Natural killer cell treated with Interleukin-12 subunit alpha and Interleukin-12 subunit beta and Interleukin-15 and Interleukin-18, amount 100 ng/mL, for 72 hours (primary cell): Measurements from ENCODE around the gene NUP133. TPM values are rescaled to one million over a fixed set of nuclear protein-coding genes. Genes with fewer than 3 reads are reported as not detected.
"Not testable (repeated sequence)": the region's sequence is repeated elsewhere in the genome, so short reads cannot be mapped to it uniquely, and the experiment has no call there.

Experiments
- ATAC-seq, 2 donors: fragments of 150-1000 bp; cut with Tn5 transposase in 1 of 2; sonication (Bioruptor Pico), chemical (Tn5 transposase) in 1 of 2; 2 replicates each; pipeline ENCODE4 v1.10.0; 2021
- DNase-seq: peaks from one replicate; pipeline ENCODE4 v3.0.0; 2022; ENCODE audit warnings: low spot score
- H3K27ac Mint-ChIP-seq, 2 donors: 1 replicate in 1 of 2; 2 replicates in 1 of 2; pipeline ENCODE4 v1.8.0; 2022; ENCODE audit warnings: mixed read lengths in 2 of 2, mild to moderate bottlenecking in 1 of 2, moderate library complexity in 1 of 2
- H3K27me3 Mint-ChIP-seq, 2 donors: 1 replicate in 1 of 2; 2 replicates in 1 of 2; pipeline ENCODE4 v1.8.0; 2022; ENCODE audit warnings: mixed read lengths in 2 of 2
- H3K36me3 Mint-ChIP-seq: one replicate; pipeline ENCODE4 v1.8.0; 2022; ENCODE audit warnings: mixed read lengths
- H3K4me1 Mint-ChIP-seq, 2 donors: 1 replicate in 1 of 2; 2 replicates in 1 of 2; pipeline ENCODE4 v1.8.0; 2022; ENCODE audit warnings: low read depth in 2 of 2, mixed read lengths in 2 of 2, mild to moderate bottlenecking in 1 of 2
- H3K4me3 Mint-ChIP-seq: one replicate; pipeline ENCODE4 v1.8.0; 2022; ENCODE audit warnings: mixed read lengths
- H3K9me3 Mint-ChIP-seq: 2 replicates; pipeline ENCODE4 v1.8.0; 2022; ENCODE audit warnings: mixed read lengths
- total RNA-seq, 2 donors: library from RNA; stranded (reverse); gene quantifications; one replicate each; pipeline ENCODE4 v1.2.3, GENCODE V29; 2022

NUP133 gene
- total RNA-seq, 2 donors from 2014 or later, result 41.4 to 47.9 TPM

DNA sequence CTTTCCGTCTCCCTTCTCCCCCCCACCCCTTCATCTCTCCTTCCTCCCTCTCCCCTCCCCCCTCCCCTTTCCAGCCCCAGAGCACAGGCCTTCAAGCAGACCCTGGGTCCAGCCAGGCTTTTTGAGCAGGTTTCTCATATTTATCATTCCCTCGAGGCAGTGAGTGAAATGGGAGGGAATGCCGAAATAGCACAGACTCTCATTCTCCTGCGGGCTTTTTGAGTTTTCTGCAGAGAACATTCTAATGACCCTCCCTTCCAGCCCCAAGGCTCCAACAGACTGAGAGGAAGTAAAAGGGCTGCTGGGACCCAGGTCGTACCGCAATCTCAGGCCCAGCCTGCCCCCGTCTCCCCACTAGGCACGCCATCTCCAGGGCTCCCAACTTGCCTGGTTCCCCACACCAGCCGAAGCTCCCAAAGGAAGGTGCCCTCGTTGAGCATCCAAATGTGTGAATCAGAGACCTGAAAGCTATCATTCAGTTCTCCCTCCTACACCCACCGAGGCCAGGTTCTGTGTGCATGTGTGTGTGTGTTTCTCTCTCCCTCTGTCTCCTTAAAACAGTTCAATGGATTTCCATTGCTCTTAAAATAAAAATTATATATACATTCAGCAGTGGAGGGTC is 96.6 kb downstream of the NUP133 start:
- Mint-ChIP-seq H3K36me3 (no peaks in the 10 kb centered on the region), H3K9me3 (no peaks in the 10 kb centered on the region), H3K4me1 (peaks cover 0 to 9% of the 10 kb centered on the region in 2 donors), H3K4me3 (no peak overlapping the region), H3K27ac (no peak overlapping the region), H3K27me3 (peaks cover 33 to 49% of the 10 kb centered on the region in 2 donors)
- DNase-seq, result no peak
- ATAC-seq, result no peak

DNA sequence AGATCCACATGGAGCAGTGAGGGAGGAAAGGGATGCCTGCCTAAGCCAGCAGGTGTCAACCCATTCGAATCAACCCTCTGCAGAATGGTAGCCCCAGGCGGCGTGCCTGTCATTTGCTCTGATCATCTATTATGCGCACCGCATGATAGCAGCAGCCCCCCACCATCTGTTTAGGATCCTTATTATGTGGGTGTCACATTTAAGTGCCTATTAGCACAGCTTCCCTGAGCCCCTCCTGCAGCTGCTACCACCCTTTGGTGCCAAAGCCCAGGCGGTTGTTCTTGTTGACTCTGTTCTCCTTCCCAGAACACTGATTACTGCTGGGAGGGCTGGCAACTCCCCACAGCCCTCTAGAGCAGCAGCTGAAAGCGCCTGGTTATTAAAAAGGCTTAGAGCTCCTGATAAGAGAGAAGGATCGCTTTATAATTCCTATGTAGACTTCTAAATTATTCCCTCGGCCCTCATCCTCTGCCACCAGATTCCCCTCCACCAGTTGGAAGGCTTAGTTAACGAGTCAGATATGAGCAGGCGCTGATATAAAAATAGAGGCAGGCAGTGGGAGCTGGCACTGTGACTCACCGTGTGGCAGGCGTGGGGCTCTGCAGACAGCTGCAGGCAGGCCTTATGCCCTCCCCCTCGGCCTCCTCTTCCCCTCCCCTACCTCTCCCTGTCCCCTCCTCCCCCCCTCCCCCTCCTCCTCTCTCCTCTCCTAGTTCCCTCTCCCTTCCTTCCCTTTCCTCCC is 97.3 kb downstream of the NUP133 start:
- peaks cover 36 to 49% of the 10 kb centered on the region in 2 donors for H3K27me3 Mint-ChIP-seq
- H3K4me1 Mint-ChIP-seq, result peaks cover 0 to 9% of the 10 kb centered on the region in 2 donors
- no peaks in the 10 kb centered on the region for H3K9me3 Mint-ChIP-seq
- ATAC-seq, result no peak
- no peak for DNase-seq
- no peak overlapping the region for H3K4me3 Mint-ChIP-seq
- no peak overlapping the region for H3K27ac Mint-ChIP-seq
- no peaks in the 10 kb centered on the region for H3K36me3 Mint-ChIP-seq

DNA sequence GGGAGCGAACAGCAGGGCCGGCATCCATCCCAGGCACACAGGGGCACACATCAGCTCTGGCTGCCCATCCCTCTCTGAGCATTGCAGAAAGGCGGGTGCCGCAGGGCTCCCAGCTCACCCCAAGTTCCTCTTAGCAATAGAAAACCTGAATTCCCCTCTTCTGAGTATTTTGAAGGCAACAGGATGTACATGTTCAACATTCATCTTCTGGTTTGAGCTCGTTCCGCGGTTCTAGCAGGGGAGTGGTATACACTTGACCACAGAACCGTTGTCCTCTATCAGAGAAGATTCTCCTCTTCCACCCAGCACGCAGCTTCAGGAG is 97.8 kb downstream of the NUP133 start:
- H3K9me3 Mint-ChIP-seq, result no peaks in the 10 kb centered on the region
- H3K27me3 Mint-ChIP-seq, result peaks cover 42 to 54% of the 10 kb centered on the region in 2 donors
- H3K4me3 Mint-ChIP-seq, result no peak overlapping the region
- H3K4me1 Mint-ChIP-seq, result peaks cover 0 to 9% of the 10 kb centered on the region in 2 donors
- ATAC-seq (no peak), DNase-seq (no peak)
- H3K36me3 Mint-ChIP-seq, result no peaks in the 10 kb centered on the region
- no peak overlapping the region for H3K27ac Mint-ChIP-seq

DNA sequence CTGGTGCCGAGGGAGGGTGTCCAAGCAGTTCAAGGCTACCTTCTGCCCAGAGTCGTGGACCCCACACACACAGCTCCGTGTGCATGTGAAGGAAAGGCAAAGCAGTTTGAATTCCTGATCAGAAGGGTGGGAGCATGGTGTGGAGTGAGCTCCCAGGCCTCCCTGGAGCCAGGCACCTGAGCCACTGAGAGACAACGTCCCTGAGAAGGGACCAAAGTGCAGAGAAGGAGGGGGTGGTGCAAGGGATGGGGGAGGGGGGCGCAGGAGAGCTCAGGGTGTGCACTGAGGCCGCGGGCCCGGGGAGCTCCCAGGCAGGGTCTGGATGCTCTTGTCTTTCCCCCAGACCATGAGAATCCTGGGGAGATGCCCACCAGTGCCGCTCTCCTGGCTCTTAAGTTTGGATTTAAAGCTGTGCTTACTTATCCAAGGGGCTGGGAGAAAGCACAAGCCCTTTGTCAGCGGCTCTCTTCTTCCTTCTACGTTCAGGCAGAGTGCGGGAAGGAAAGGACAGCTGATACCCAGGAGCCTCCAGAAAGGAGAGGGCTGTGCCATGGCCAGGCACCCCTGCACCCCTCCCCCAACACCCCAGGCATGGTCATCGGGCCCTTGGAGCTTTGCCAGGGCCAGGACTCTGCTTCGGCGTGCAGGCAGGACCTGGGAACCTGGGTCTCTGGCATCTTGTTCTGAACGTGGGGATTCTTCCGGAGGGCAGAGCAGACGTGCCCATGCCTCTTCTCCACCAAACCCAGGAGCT is 98.3 kb downstream of the NUP133 start:
- peaks cover 0 to 9% of the 10 kb centered on the region in 2 donors for H3K4me1 Mint-ChIP-seq
- DNase-seq (no peak), ATAC-seq (no peak)
- H3K4me3 Mint-ChIP-seq, result no peak overlapping the region
- H3K27me3 Mint-ChIP-seq, result peaks cover 47 to 57% of the 10 kb centered on the region in 2 donors
- H3K36me3 Mint-ChIP-seq, result no peaks in the 10 kb centered on the region
- H3K27ac Mint-ChIP-seq, result no peak overlapping the region
- H3K9me3 Mint-ChIP-seq, result no peaks in the 10 kb centered on the region

DNA sequence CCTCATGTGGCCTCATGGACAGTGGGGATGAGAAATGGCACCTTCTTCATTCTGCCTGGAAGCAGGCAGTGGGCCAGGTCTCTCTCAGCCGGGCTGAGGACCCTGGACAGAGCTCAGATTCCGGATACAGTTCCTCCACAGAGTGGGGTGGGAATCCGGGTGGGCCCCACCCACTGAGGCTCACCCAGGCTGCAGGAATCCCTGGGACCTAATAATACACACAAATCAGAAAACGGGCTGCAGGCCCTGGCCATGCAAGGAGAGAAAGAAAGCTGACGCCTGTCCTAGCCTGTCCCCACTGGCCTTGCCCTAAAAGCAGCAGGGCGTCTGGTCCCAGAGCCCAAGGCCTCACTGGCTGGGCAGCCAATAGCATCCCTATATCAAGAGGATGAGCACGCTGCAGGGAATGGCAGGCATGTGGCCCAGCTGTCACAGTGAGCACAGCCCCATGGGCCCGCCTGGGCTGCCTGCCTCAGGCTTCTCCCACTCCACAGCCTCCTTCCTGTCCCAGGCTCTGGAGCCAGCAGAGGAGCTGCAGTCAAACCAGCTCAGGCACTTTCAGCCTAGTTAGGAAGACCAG is 99.6 kb downstream of the NUP133 start:
- peaks cover 51 to 58% of the 10 kb centered on the region in 2 donors for H3K27me3 Mint-ChIP-seq
- H3K4me3 Mint-ChIP-seq, result no peak overlapping the region
- H3K36me3 Mint-ChIP-seq, result no peaks in the 10 kb centered on the region

DNA sequence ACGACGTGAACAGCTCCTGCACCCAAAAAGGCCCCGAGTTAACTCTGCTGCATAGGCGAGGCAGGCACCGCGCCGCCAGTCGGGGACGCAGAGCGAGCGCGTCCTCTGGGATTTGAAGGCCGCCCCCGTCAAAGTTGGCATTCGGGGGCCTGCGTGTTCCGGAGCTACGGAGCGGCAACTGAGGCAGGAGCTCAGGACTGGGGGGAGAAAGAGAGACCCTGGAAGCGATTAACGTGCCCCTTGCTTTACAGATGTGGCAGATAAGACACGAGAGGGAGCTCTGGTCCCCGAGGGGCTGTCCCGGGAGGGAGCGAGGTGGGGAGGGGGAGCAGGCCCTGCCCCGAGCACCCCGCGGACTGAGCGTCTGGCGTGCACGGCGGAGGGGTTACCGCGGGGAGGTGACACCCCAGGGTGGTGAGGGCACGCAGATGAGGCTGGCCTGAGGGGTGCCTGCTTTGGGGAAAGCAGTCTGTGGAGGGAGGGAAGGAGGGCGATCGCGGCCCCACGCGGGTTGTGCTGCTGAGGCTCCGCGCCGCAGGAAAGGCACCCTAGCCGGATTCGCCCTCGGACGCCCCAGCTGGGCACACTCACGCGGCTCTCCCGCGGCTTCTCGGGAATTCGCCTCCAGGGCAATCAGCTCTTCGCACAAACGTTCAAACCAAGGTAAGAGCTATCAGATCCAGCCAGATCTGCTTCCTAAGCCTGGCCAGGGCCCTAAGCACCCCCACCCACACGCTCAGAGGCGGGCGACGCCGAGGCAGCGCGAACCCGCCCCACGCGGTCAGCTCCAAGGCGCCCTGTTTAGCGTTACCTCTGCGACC is 100.7 kb downstream of the NUP133 start:
- H3K9me3 Mint-ChIP-seq, result no peaks in the 10 kb centered on the region
- peak overlapping the region; percentile 57 for H3K4me3 Mint-ChIP-seq
- H3K27ac Mint-ChIP-seq, result no peak overlapping the region
- H3K4me1 Mint-ChIP-seq, result peaks cover 0 to 9% of the 10 kb centered on the region in 2 donors
- no peaks in the 10 kb centered on the region for H3K36me3 Mint-ChIP-seq
- DNase-seq (no peak), ATAC-seq (no peak)
- H3K27me3 Mint-ChIP-seq, result peaks cover 51 to 56% of the 10 kb centered on the region in 2 donors

More for the DNA sequence above, 99.6 kb downstream of the NUP133 start:
- Mint-ChIP-seq H3K9me3 (no peaks in the 10 kb centered on the region), H3K27ac (no peak overlapping the region), H3K4me1 (peaks cover 0 to 9% of the 10 kb centered on the region in 2 donors)
- ATAC-seq, result no peak
- no peak for DNase-seq

DNA sequence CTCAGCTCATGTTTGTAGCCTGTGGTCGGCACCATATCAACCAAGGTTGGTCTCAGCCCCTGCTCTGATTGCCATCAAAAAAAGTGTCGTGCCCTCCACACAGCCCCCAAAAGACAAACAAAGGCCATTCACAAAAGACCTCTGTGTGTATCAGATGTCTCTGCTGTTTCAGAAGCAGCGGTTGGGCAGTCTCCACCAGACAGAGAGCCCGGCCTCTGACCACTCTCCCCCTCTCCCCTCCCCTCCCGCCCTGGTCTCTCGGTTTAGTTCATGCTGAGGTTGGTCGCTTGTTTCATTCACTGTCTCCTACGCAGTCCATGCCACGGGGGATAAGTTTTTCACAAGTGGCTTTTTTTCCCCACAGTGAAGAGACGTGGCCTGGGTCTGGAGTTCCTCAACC is 101.3 kb downstream of the NUP133 start:
- no peak for ATAC-seq

DNA sequence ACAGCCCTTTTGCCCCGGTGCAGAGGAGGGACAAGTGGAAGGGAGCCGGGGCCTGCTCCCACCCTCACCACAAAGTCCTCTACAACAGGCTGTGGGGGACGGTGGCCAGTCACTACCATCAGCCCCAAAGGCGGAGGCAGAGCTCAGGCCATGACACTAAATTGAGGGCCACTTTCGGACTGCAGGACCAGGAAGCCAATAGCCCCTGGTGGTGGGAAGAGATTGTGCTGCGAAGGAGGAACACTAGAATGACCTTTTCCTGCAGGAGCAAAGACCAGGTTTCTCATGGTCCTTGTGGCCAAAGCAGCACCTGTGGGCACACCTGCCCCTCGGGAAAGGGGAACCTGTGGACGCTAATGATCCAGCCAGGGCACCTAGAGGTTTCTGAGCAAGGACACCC is 104.6 kb downstream of the NUP133 start:
- Mint-ChIP-seq H3K4me3 (no peak overlapping the region), H3K9me3 (no peaks in the 10 kb centered on the region), H3K27me3 (peaks cover 50 to 52% of the 10 kb centered on the region in 2 donors), H3K36me3 (no peaks in the 10 kb centered on the region), H3K27ac (no peak overlapping the region), H3K4me1 (peaks cover 0 to 4% of the 10 kb centered on the region in 2 donors)
- ATAC-seq (no peak), DNase-seq (no peak)

More for the DNA sequence above, 101.3 kb downstream of the NUP133 start:
- Mint-ChIP-seq H3K36me3 (no peaks in the 10 kb centered on the region), H3K4me3 (peak overlapping the region; percentile 57), H3K9me3 (no peaks in the 10 kb centered on the region), H3K27ac (no peak overlapping the region), H3K4me1 (peaks cover 0 to 9% of the 10 kb centered on the region in 2 donors), H3K27me3 (peaks cover 57 to 59% of the 10 kb centered on the region in 2 donors)
- no peak for DNase-seq

DNA sequence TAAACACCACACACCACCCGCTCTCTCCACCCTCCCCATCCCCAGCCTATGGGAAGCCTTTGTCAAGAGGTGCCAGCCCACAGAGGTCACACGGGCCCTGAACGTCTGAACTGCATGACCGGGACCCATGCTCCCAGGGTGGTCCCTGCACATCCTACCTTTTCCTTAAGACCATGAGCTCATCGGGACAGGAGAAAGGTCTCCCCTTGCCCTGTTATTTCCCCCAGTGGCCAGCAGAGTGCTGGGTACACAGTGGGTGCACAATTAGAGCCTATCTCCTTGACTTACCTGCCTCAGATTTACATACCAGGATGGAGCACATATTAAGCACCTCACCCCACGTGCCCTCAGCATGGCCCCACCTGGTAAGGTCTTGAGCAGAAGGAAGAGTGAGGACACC is 105.1 kb downstream of the NUP133 start:
- H3K27me3 Mint-ChIP-seq, result peaks cover 48 to 49% of the 10 kb centered on the region in 2 donors
- H3K4me3 Mint-ChIP-seq, result no peak overlapping the region

DNA sequence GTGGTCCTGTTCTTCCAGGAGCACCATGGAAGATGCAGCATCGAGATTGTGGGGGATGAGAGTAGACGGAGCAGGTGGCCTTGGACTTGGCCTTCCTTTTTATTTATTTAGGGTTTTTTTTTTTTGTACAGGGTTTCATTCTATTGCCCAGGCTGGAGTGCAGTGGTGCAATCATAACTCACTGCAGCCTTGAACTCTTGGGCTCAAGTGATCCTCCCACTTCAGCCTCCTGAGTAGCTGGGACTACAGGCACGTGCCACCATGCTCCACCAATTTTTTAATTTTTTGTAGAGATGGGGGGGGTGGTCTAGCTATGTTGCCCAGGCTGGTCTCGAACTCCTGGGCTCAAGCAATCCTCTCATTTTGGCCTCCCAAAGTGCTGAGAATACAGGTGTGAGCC is 105.8 kb downstream of the NUP133 start:
- H3K27me3 Mint-ChIP-seq, result peaks cover 46 to 49% of the 10 kb centered on the region in 2 donors
- H3K4me3 Mint-ChIP-seq, H3K36me3 Mint-ChIP-seq, H3K27ac Mint-ChIP-seq, H3K9me3 Mint-ChIP-seq, DNase-seq, ATAC-seq, H3K4me1 Mint-ChIP-seq: not testable (repeated sequence)

More for the DNA sequence above, 105.1 kb downstream of the NUP133 start:
- Mint-ChIP-seq H3K4me1 (peaks cover 0 to 4% of the 10 kb centered on the region in 2 donors), H3K9me3 (no peaks in the 10 kb centered on the region), H3K27ac (no peak overlapping the region), H3K36me3 (no peaks in the 10 kb centered on the region)
- peak in 1 of 2 donors; percentile 25 for ATAC-seq
- no peak for DNase-seq

DNA sequence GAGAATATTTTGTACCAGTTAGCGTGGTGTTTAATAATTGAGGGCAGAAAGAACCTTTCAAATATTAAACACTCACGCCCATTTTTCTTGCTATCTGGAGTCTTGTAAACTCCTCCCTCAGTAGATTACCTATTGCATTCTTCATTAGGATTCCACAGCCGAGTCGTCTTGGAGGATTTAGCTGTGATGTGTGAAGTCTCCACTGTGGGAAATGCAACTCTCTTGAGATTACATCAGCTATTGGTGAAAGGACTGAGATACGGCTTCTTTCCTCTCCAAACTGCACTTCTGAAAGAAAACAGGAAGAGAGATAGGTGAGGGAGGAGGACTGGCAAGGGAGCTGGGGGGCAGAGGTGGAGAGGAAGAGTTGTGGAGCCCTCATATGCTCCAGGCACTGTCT is 110.4 kb downstream of the NUP133 start:
- Mint-ChIP-seq H3K27ac (no peak overlapping the region), H3K4me3 (no peak overlapping the region), H3K9me3 (no peaks in the 10 kb centered on the region), H3K4me1 (no peaks in the 10 kb centered on the region), H3K36me3 (no peaks in the 10 kb centered on the region), H3K27me3 (peaks cover 35 to 45% of the 10 kb centered on the region in 2 donors)
- no peak for ATAC-seq
- no peak for DNase-seq

DNA sequence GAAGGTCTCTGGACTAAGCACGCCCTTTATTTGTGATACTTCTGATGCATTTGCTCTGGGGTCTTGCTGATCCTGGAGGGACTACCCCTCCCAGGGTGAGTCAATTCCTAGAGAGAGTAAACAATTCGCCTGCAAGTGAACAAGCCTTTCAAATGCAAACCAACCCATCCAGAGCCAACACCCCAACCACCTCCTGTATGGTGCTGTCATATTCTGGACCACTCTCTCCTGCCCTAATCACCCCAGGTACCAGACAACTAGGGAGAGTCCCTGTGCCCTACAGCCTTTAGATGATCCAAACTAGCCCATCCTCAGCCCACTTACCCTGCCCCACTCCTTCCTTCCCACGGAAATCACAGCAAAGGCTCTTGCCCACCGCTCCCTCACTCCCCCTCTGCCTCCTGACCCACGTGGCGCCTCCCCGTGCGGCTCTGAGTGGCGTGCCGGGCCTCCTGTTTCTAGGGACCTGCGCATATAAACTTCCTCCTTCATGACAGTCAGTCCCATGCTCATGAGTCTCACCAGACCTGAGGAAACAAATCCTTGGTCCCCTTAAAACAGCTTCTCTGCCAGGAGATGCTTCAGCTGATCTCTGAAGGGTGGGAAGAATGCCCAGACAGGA is 111.4 kb downstream of the NUP133 start:
- ATAC-seq, result no peak
- H3K4me1 Mint-ChIP-seq, result no peaks in the 10 kb centered on the region
- no peak overlapping the region for H3K27ac Mint-ChIP-seq
- peaks cover 31 to 38% of the 10 kb centered on the region in 2 donors for H3K27me3 Mint-ChIP-seq
- DNase-seq, result no peak
- no peaks in the 10 kb centered on the region for H3K9me3 Mint-ChIP-seq
- no peak overlapping the region for H3K4me3 Mint-ChIP-seq
- H3K36me3 Mint-ChIP-seq, result no peaks in the 10 kb centered on the region

DNA sequence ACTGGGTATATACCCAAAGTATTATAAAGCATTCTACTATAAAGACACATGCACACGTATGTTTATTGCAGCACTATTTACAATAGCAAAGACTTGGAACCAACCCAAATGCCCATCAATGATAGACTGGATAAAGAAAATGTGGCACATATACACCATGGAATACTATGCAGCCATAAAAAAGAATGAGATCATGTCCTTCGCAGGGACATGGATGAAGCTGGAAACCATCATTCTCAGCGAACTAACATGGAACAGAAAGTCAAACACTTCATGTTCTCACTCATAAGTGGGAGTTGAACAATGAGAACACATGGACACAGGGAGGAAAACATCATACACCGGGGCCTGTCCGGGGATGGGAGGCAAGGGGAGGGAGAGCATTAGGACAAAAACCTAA is 113.6 kb downstream of the NUP133 start:
- not testable (repeated sequence) for H3K4me1 Mint-ChIP-seq, DNase-seq, H3K9me3 Mint-ChIP-seq, H3K36me3 Mint-ChIP-seq, ATAC-seq, H3K27ac Mint-ChIP-seq, H3K4me3 Mint-ChIP-seq
- peaks cover 35% of the 10 kb centered on the region in 2 donors for H3K27me3 Mint-ChIP-seq
